Measurements from ENCODE around the gene MED8. TPM values are rescaled to one million over a fixed set of nuclear protein-coding genes. Genes with fewer than 3 reads are reported as not detected.

MED8 gene
- total RNA-seq, 1 donor: 65.9 TPM

- H3K4me2 ChIP-seq (ENCODE audit: insufficient read depth, low read length): no peak overlapping the region
- H3K79me2 ChIP-seq (ENCODE audit: insufficient read depth, low read length): peaks cover 81% of the 10 kb centered on the region
- H2AFZ ChIP-seq (ENCODE audit: low read length): no peak overlapping the region
- H4K20me1 ChIP-seq (ENCODE audit: insufficient read depth, low read length): no peaks in the 10 kb centered on the region
- H3K27me3 ChIP-seq (ENCODE audit: insufficient read depth, low read length): no peaks in the 10 kb centered on the region
- no peak overlapping the region for H3K4me3 ChIP-seq (ENCODE audit: insufficient read depth, low read length)
- no peaks in the 10 kb centered on the region for H3K9me3 ChIP-seq (ENCODE audit: low read depth, low read length)
- H3K36me3 ChIP-seq (ENCODE audit: insufficient read depth, low read length): peaks cover 11% of the 10 kb centered on the region
- no peak for TF ChIP-seq CTCF (IDR thresholded peaks at IDR 0.05; ENCODE audit: extremely low read depth, low read depth, low read length)
- DNase-seq (ENCODE audit: insufficient read length, low spot score, missing footprints): no peak
- peaks cover 5% of the 10 kb centered on the region for H3K4me1 ChIP-seq (ENCODE audit: insufficient read depth, low read length)
- no peak overlapping the region for H3K27ac ChIP-seq (ENCODE audit: low read depth, low read length)
These were observed 5.9 kb upstream of the MED8 start for GRCh38 chr1:43395523-43395922.

- Histone ChIP-seq H3K79me2 (ENCODE audit: insufficient read depth, low read length) (peaks cover 90% of the 10 kb centered on the region), H4K20me1 (ENCODE audit: insufficient read depth, low read length) (peaks cover 13% of the 10 kb centered on the region), H2AFZ (ENCODE audit: low read length) (no peak overlapping the region), H3K27ac (ENCODE audit: low read depth, low read length) (no peak overlapping the region), H3K9me3 (ENCODE audit: low read depth, low read length) (no peaks in the 10 kb centered on the region), H3K4me2 (ENCODE audit: insufficient read depth, low read length) (no peak overlapping the region), H3K27me3 (ENCODE audit: insufficient read depth, low read length) (no peaks in the 10 kb centered on the region), H3K4me3 (ENCODE audit: insufficient read depth, low read length) (no peak overlapping the region), H3K36me3 (ENCODE audit: insufficient read depth, low read length) (peaks cover 6% of the 10 kb centered on the region), H3K4me1 (ENCODE audit: insufficient read depth, low read length) (peaks cover 20% of the 10 kb centered on the region)
- TF ChIP-seq CTCF (IDR thresholded peaks at IDR 0.05; ENCODE audit: extremely low read depth, low read depth, low read length): no peak
- DNase-seq (ENCODE audit: insufficient read length, low spot score, missing footprints): no peak
These were observed 3.1 kb upstream of the MED8 start for GRCh38 chr1:43392702-43393101.

GRCh38 chr1:43388613-43389012, 987 bp downstream of the MED8 start:
- H4K20me1 ChIP-seq (ENCODE audit: insufficient read depth, low read length): peaks cover 35% of the 10 kb centered on the region
- H3K4me2 ChIP-seq (ENCODE audit: insufficient read depth, low read length): peak overlapping the region; percentile 97
- peaks cover 43% of the 10 kb centered on the region for H3K36me3 ChIP-seq (ENCODE audit: insufficient read depth, low read length)
- peaks cover 21% of the 10 kb centered on the region for H3K4me1 ChIP-seq (ENCODE audit: insufficient read depth, low read length)
- TF ChIP-seq CTCF (IDR thresholded peaks at IDR 0.05; ENCODE audit: extremely low read depth, low read depth, low read length): no peak
- H3K79me2 ChIP-seq (ENCODE audit: insufficient read depth, low read length): peaks cover 72% of the 10 kb centered on the region
- DNase-seq (ENCODE audit: insufficient read length, low spot score, missing footprints): no peak
- no peaks in the 10 kb centered on the region for H3K27me3 ChIP-seq (ENCODE audit: insufficient read depth, low read length)
- peak overlapping the region; percentile 89 for H3K27ac ChIP-seq (ENCODE audit: low read depth, low read length)
- no peak overlapping the region for H2AFZ ChIP-seq (ENCODE audit: low read length)
- H3K4me3 ChIP-seq (ENCODE audit: insufficient read depth, low read length): peak overlapping the region; percentile 95
- no peaks in the 10 kb centered on the region for H3K9me3 ChIP-seq (ENCODE audit: low read depth, low read length)

- Histone ChIP-seq H3K4me1 (ENCODE audit: insufficient read depth, low read length) (peaks cover 21% of the 10 kb centered on the region), H3K36me3 (ENCODE audit: insufficient read depth, low read length) (peaks cover 48% of the 10 kb centered on the region), H3K4me3 (ENCODE audit: insufficient read depth, low read length) (peak overlapping the region; percentile 95), H3K27me3 (ENCODE audit: insufficient read depth, low read length) (no peaks in the 10 kb centered on the region), H2AFZ (ENCODE audit: low read length) (no peak overlapping the region), H3K4me2 (ENCODE audit: insufficient read depth, low read length) (peak overlapping the region; percentile 97), H3K79me2 (ENCODE audit: insufficient read depth, low read length) (peaks cover 67% of the 10 kb centered on the region), H4K20me1 (ENCODE audit: insufficient read depth, low read length) (peaks cover 35% of the 10 kb centered on the region), H3K9me3 (ENCODE audit: low read depth, low read length) (no peaks in the 10 kb centered on the region), H3K27ac (ENCODE audit: low read depth, low read length) (peak overlapping the region; percentile 89)
- TF ChIP-seq CTCF (IDR thresholded peaks at IDR 0.05; ENCODE audit: extremely low read depth, low read depth, low read length): no peak
- DNase-seq (ENCODE audit: insufficient read length, low spot score, missing footprints): peak; percentile 65
These were observed 1.5 kb downstream of the MED8 start for GRCh38 chr1:43387976-43388599.

Measured in osteoblast (primary cell).